ENCODE measurements around the gene FOXG1.

The FOXG1 gene

DNA sequence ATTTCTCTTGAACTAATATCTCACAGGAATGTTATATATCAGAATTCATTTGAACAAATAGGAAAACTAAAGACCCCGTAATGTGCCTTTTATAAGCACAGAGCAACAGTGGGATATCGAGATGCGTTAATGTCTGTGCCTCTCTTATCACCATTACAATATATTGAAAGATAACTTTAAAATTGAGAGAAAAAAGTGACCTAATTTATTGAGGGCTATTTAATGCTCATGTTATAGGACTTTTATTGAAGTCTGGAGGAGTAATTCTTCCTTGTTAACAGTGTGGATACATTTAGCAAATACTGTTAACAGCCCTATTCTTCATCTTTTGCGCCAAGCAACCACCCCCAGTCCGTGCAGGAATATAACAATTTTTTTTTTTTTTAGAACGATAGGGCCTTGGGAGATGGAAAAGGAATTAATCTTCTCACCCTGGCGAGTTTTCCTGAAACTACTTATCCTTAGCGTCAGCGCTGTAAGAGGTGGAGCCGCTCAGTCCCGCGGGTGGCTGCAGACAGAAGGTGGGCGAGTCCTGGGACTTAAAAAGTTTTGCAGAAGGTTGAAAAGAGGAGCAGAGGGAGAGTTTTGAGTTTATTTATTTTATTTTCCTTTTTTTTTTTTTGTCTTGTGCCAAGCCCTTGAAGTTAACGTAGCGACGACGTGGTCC, 11.0 kb downstream of the FOXG1 start:
- DNase-seq = peak; percentile 76

DNA sequence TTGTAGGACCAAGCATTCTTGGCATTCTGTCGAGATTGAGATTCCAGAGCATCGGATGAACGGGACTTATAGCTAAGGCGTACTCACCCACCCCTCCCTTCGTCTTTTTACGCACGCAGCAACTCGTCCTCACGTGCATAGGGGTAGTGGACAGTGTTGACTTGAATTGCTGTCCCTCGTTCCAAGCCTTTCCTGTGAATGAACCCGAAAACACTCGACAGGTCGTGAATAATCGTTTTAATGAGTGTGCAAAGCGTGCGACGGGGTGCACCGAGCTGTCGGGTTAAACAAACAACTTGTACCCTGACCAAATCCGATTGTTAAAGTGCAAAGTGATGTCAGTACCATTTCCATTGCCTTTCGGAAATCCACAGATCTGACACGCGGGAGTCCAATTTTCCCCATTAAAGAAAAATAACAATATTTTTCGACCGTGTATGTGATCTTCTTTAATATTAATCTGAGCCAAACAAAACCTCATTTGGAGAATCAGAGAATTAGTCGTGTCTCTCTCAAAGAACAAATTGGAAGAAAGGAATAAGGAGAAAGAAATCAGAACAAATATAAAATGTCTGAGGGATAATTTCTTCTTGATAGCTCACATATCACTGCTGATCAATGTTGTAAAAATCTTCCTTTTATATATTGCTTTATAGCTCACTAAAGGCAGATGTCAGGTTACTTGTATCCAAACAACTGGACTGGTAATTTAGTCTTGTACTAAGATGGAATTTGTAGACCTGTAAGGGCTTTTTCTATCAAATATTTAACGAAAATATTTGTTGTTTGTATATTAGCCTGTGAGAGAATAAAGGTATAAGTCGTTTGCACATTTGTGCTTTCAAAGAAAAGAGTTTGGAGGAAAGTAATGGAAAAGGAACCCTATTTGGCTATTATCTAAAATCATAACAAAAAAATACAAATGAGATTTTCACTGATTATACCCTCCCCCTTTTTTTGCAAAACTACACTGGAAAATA, 11.8 kb downstream of the FOXG1 start:
- DNase-seq = peak; percentile 76

GRCh38 chr14:28779456-28779855, 12.9 kb downstream of the FOXG1 start:
- no peak for DNase-seq

DNA sequence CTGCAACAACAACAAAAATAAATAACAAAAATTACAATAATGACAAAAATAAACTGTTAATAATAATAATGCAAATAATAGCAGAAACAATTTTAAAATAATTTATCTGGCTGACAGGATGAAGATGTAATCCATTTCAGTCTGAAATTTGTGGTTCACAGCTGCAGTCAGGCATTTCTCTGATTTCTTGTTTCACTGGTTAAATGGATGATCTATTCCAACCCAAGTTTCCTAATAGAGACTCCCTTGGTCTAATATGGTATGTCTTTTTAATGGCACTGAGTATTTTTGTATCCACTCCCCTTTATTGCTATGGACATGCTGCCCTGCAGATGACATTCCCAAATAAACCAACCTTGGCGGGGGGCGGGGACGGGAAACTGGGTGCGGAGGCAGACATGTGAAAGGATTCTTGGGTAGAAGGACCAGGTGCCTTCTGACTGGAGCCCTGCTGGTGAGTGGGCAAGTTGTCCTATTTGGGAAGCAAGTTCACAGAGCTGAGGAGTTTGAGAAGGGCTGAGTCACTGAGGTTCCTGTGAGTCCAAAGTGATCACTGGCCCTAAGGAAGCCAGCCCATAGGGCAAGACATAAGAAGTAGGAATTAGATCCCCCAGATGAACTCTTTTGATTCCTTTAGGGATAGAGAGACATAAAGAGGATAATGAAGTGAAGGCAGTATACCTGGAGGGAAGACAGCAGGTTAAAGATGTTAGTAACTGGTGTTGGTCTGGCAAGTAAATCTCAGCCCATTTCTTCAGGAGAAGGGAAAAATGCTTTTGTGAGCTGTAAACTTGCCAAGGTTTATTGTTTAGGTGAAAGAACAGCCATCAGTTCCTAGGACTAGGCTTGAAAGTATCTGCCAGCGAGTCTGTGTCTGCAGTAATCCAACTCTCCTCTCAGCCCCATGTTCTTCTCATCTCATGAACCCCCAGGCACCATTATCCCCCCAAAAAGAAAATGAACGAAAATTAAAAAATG, 14.5 kb downstream of the FOXG1 start:
- DNase-seq = peak; percentile 20

DNA sequence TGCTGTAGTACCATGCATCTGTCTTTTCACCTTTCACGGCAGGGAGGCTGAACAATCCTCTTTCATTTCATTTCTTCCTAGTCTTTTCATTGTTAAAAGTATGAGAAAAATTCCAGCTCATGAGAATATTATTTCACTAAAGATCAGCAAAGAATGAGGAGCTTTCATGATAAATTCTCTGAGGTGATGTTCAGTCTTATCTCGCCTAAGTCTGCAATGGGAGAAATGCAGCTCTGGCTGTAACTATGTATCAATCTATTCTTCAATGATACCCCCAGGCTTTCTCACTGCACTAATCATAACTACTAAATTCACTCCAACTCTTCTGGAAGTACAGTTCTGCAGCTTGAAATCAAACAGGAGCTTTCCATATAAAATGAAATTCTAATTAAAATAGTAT, 15.7 kb downstream of the FOXG1 start:
- DNase-seq = no peak

DNA sequence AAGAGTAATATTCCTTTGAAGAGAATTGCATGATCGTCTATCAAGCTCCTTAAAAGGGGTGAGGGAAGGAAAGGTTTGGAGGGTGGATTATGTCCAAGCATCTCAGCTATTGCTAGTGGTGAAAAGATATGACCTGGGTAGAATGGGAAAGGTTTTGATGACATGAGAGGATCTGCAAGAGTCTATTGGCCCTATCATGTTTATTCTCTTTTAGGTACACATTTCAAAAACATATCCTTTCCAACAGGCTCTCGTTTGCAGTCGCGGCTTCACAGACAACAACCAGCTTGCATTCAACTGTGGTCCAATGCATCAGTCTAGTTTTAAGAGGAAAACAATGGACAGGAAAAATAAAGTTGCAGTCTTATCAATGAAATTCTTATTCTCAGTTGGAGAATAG, 17.1 kb downstream of the FOXG1 start:
- no peak for DNase-seq

DNA sequence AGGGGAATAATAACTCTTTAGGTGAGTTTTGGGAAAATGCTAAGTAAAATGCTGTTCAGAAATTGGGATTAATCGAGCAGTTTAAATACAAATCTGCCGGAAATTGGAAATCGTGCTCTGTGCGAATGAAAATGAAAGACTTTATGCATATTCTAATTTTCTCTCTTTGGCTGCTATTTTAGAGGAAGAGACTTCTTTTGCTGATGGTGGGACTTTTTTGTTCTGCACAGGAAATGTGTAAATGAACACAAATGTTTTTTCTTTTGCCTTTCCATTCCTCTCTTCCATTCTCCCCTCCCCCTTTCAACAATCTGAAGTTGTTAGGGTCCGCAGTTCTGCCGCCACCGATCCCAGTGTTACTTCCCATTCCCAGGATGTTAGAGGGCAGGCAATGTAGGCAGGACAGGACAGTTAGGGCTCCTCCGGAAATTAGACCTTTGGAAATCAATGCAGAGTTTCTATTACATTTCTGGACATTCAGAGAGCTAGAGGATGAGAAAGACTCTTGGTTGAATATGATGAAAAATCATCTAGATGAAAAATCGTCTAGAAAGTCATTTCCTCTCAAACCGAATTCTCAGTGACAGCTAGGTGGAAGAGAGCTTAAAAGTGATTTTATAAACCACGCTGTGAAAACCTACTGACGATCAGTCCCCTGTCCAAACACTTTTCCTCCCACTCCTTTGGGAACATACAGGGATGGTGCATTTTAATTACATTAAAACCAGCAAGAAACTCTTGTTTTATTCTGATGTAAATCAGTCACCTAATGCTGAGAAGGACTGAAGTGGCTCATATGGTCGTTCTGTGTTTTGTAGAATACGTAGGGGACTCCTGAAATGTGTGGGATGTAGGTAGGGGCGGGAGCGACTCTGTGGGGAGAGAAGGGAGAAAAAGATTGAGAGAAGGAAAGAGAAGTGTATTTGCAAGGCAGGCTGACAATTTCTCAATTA, 17.8 kb downstream of the FOXG1 start:
- DNase-seq = no peak

- DNase-seq = no peak
Observed at GRCh38 chr14:28785096-28785952, 18.7 kb downstream of the FOXG1 start.

DNA sequence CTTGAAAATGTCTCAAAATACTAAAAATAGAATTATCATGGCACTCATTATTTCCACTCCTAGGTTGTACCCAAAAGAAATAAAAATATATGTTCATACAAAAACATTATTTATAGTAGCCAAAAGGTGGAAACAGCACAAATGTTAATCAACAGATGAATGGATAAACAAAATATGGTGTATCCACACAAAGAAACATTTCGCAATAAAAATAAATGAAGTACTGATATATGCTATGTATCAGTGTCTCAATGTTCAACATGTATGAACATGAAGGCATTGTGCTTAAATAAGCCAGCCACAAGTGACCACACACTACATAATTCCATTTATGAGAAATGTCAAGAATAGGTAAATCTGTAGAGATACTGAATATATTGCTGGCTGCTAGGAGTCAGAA, 40.9 kb downstream of the FOXG1 start:
- no peak for DNase-seq

- no peak for DNase-seq
Observed at GRCh38 chr14:28813810-28814209, 47.2 kb downstream of the FOXG1 start.
